LoVo (cell line): ENCODE data around the gene COL23A1.
A peak's percentile ranks its signal among the peaks of the same experiment; 100 is the strongest.

Experiments
- DNase-seq: peaks from one replicate; pipeline ENCODE4 v3.0.0-alpha.2; 2016; ENCODE audit warnings: low spot score

Gene COL23A1

DNA sequence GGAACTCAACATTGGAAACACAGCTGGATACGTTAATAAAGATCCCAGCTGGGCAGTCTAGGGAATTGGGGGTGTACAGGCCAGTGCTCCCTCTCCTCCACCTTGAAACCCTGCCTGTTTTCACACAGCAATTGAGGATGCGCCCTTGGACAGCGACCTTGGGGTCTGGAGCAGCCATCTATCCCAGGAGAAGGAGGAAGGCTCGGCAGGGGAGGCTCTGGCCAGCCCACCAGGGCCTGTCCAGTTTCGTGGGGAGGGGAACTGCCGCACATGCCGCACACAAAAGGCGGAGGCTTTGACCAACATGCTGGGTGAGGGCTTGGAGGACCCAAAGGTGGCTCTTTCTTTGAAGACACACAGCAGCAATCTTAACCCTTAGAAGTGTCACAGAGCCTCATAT lies 1.4 kb downstream of the COL23A1 start:
- no peak for DNase-seq

DNA sequence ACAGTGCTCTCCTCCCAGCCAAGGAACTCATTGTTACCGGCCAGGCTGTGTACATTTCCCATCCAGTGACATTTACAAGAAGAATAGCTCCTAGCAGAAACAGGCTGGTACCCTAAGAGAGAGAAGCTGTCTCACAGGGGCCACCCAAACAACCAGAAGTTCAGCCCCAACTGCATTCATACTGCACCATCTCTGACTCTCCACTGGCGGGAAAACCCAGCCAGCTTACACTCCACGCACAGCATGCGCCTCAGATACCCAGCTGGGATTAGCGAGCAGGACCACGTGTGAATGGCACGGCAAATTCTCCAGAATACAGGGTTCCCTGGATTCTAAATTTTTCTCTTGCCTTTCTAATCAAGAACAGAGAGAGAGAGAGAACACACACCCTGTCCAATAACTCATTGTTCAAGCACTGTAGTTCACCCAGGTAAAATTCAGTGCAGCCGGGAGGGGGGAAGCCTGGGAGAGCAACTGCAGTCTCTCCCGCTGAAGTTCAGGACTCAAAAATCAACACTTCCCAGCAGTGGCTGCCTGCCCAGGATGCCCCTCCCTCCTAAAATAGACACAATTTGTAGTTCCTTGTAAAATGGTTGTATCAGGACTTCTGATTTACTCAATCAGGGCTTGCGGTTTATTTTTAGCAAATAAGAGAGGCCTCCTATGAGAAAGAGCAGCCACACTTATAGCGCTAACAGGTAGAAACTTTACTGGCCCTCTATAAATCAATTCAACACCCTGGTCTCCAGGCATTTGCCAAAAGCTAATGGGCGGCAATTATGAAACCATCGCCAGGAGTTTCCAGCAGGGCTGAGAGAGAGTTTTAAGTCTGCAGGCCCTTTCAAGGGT lies 2.2 kb downstream of the COL23A1 start:
- DNase-seq, result no peak

DNA sequence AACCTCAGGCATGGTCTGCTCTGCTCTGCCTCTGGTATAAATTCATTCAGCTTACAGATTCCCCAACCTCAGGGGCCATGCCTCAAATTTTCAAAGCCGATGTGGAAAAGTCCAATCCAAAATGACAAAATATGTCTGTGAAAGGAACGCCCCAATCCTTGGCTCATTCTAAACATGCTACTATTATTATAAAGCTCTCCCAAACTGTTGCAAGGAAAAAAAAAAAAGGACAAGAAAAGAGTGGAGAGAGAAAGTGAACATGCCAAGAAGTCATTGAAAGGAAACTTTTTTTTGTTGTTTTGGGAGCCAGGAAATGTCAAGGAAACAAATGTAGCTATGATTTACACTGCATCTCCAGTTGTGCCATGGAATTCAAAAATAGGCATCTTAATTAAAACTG lies 3.8 kb downstream of the COL23A1 start:
- DNase-seq, result no peak

DNA sequence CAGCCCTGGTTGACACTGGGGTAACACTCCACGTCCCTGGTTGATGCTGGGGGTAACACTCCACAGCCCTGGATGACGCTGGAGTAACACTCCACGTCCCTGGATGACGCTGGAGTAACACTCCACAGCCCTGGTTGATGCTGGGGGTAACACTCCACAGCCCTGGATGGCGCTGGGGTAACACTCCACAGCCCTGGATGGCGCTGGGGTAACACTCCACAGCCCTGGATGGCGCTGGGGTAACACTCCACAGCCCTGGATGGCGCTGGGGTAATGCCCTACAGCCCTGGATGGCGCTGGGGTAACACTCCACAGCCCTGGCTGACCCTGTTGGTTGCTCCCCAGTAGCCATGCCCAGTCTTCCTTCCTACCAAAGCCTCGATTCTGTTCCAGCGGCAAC lies 4.8 kb downstream of the COL23A1 start:
- DNase-seq, result peak; percentile 54

DNA sequence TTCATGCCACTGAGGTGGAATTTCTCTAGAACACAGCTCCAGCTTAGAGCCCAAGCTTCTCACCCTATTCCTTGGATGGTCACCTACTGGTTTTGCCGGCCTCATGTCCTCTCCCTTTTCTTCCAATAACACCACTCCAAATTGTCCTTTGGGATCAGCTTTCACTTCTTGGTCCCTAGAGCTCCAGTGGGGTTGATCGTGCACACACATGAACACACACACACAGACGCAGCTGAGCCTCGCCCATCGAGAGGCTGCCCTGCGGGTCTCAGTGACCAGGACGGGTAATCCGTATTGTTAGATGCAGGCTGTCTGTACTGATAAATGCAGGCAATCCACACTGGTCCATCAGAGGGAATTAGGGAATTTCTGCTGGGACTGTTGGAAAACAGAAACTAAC lies 6.9 kb downstream of the COL23A1 start:
- DNase-seq, result no peak

DNA sequence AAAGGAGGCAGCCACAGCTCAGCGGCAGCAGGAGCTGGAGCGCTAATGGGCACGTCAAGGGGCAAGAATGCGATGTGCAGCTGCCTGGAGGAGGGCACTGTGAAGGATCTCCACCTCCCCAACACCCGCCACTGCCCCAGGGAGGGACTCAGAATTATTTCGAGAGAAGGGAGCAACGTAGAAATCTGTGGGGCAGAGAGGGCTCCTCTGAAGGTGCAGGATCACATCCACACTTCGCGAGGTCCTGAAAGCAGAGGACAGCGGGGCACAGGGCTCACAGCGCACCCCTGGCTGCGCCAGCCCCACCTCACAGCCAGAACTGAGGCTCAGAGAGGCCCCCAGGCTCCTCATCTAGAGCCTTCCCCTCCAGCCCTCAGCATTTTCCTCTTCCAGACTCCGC lies 7.9 kb downstream of the COL23A1 start:
- DNase-seq, result no peak

DNA sequence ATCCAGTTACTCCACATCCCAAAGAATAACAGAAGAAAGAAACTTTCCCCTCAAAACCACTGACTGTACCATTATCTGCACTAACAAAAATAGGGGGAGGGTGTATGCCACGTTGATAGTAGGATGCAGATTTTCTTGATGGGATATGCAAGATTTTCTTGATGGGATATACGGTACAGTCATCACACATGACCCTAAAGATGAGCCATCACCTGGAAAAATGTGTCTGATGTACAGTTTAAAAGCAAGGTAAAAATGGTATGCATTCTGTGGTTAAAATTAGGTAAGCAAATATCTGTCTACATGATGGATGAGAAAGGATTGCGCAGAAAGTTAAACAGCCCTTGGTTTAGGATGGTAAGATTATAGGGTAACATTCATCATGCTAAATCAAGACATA lies 8.6 kb downstream of the COL23A1 start:
- DNase-seq, result no peak

DNA sequence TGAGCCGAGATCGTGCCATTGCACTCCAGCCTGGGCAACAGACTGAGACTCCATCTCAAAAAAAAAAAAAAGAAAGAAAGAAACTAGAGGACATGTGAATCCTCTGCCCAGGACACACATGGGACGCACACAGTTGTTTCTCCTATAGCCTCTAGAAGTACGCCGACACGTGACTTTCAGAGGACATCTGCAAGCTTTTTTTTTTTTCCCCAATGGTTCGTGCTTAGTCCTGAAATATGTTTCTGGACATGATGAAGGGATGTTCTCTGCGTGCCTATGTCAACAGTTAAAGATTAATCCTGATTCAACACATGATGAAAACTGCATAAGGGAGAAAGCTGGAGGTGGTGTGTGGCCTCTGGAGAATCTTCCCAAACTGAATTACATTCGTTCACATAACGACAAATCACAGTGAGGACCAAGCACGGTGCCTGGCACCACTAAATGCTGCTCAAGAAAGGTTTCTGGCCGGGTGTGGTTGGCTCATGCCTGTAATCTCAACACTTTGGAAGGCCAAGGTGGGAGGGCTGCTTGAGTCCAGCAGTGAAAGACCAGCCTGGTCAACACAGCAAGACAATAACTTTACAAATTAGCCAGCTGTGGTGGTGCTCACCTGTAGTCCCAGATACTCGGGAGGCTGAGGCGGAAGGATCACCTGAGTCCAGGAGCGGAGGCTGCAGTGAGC lies 9.8 kb downstream of the COL23A1 start:
- no peak for DNase-seq

DNA sequence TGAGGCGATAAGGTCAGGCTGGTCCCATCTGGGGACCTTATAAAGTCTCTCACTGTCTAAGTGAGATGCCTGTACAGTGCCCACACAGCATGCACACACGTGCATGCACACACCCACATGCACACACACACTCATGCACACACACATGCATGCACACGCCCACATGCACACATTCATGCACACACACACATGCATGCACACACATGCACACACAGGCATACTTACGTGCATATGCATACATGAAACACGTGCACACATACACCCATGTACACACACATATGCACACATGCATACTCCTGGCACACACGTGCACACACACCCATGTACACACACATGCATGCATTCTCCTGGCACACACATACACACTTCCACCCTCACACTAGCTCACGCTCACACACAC lies 12.2 kb downstream of the COL23A1 start:
- DNase-seq, result no peak

DNA sequence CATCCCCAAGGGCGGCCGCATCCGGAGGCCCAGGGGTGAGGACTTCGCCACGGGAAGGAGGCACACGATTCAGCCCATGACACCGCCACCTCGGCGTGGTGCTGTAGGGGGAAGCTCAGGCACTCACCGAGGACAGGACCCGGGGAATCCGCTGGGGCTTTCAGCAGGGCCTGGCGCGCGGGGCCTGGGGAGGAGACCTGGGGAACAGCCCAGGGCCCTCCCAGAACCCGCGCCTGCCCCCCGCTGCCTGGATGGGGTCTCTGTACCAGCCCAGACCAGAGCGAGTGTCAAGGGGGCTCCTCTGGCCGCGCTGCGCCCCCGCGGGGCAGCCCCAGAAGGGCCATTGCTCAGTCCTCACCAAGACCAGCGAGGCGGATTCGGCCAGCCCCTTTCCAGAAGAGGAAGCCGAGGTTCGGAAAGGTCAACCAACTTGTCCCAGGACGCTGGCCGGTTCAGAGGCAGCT lies 12.8 kb downstream of the COL23A1 start:
- DNase-seq, result no peak

DNA sequence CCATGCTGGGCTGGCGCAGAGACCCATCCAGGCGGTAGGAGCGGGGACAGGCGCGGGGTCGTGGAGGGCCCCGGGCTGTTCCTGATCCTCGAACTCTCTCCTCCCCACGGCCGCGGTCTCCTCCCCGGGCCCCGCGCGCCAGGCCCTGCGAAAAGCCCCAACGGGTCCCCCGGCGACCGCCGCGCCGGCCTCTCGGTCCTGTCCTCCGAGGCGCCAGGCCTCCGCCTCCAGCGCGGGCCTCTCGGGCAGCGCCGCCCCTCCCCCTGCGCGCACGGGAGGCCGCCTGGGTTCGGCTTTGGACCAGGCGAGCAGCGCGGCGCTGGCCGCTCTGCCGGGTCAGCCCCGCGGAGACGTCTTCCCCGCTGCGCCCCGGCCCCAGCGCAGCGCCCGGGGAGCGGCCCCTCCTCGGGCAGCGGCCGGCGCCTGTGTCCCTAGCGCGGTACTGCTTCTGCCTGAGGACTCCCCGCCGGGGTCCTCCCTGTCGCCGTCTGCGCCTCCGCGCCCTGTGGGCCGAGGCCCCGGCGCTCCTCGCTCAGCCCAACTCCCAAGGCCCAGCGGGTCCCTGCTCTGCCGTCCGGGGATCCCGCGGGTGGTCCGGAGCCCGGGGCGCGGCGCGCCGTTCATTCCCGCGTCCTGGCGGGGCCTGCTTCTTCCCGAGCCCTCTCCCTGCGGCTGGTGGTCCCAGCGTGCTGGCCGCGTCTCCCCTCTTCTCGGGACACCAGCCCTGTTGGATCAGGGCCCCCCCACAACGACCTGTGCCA lies 13.4 kb downstream of the COL23A1 start:
- DNase-seq, result no peak

DNA sequence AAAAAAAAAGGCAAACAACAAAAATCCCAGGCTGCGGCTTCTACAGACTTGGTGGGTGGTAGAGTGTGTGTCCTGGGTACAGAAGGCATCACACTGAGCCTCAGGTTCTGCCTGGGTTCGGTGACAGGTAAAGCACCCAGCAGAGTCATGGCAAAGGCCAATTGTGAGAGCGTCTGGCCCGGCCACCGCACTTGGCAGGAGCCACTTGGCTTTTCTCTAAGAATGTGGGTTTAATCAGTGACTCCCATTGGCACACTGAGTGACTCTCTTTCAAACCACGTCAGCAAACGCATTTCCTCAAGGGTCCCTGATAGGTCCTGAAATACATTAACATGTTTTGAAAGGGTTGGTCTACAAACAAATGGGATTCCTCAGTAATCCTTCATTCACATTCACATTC lies 17.0 kb downstream of the COL23A1 start:
- no peak for DNase-seq

DNA sequence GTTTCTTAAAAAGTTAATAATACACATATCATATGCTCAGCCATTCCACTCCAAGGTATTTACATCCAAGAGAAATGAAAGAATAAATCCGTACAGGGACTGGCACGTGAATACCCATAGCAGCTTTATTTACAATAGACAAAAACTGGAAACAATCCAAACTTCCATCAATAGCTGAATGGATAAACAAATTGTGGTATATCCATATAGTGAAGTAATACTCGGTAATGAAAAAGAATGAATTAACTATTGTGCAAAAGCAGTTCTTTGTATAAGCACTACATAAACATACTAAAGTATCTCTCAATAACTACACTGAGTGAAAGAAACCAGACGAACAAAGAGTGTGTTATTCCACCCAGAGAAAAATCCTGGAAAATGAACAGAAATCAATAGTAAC lies 17.6 kb downstream of the COL23A1 start:
- no peak for DNase-seq

DNA sequence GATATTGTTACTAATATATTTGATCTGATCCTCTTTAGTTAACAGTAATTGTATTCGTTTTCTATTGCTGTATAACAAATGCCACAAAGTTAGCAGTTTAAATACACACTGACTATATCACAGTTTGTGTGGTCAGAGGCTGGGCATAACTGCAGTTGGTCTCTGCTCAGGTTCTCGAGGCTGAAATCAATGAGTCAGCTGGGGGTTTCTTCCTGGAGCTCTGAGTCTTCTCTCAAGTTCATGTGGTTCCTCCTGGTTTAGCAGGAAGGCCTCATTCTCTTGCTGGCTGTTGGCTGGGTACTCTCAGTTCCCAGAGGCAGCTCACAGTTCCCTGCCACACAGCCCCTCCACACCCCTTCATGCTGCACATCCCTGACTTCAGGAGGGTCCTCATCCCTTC lies 20.7 kb downstream of the COL23A1 start:
- no peak for DNase-seq

DNA sequence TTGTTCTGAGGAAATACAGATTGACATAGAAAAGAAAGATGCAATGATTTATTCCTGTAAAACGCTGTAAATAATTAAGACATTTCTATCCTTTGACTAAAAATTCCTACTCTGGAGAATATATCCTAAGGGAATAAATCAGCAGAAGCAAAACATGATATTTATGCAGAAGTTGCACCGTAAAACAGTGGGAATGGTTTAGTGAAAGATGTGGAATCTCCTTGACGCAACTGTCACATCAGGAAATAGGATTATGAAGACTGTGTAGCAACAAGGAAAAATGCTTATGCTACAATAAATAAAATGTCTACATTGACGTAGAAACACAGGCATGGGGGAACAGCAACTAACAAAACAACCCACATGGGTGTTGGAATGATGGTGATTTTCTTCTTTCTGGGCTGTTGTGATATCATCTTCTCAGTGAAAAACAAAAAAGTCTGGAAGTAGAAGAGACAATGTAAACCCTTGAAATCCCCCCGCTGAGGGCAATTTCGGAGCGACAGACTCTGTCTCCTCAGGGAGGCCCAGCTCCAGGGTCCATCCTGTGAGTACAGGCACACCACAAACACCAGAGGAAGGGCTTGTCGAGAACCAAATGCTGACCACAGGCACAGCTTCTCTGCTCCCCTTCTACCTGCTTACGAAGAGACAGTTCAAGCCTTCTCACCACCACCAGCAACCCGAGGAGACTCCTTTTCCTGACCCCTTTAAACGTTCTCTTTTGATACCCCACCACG lies 25.2 kb downstream of the COL23A1 start:
- DNase-seq, result no peak

DNA sequence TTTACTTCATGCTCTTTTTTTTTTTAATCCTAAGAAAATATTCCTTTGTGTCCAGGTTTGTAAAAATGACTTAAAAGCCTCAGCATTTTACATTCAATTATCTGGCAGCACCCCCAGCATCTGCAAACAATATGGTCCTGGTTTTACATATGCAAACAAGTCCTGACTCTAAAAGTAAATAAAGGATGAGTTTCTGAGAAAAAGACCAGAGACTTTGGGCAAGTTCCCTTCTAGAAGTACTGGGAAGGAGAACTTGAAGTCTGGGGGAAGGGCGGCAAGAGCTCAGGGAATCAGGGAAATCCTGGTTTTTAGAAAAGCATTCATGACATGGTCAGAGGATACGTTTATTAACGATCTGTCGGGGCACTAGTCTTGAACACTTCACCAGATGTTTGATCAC lies 25.8 kb downstream of the COL23A1 start:
- no peak for DNase-seq

DNA sequence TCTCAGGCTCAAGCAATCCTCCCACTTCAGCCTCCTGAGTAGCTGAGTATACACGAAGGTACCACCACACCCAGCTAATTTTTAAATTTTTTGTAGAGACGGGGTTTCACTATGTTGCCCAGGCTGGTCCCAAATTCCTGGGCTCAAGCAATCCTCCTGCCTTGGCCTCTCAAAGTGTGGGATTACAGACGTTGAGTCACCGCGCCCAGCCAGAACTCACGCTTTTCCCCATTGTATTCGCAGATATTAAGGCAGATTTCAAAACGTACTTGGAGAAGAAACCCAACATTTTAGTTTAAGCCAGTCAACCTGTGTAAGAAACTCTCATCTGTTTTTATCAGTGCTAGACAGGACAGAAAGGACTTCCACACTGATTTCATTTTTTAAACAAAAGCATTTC lies 26.6 kb downstream of the COL23A1 start:
- DNase-seq, result no peak

DNA sequence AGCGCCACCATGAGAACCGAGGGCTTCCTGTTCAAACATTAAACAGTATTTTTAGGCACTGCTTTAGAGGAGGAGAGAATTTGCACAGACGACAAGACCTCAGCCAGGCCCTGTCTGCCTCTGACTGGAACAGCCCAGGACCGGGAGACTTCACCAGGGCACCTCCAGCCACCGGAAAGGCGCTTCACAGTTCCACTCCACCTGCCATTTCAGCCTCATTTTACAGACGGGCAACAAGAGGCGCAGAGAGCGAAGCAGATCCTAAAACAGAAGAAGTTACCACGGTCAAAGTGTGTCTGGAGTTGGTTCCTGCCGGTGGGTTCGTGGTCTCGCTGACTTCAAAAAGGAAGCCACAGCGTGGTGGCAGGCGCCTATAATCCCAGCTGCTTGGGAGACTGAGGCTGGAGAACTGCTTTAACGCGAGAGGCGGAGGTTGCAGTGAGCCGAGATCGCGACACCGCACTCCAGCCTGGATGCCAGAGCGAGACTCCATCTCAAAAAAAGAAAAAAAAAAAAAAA lies 28.4 kb downstream of the COL23A1 start:
- DNase-seq, result no peak

DNA sequence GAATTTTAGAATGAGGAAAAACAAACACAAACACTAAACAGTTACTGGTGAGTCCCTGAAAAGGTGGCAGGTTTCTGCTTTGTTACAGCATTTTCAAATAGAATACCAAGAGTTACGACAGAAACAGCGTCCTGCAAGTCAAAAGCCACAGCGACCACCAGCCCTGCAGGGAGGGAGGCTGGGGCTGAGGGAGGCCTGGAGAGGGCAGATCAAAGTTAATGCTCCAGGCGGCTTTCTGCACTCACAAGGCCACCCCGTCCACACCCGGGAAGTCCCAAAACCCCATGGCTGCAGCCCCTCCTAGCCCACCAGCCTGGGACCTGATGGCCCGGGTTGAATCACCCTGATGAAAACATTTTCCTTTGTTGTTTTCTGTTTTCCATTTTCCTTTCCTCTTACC lies 29.3 kb downstream of the COL23A1 start:
- no peak for DNase-seq

DNA sequence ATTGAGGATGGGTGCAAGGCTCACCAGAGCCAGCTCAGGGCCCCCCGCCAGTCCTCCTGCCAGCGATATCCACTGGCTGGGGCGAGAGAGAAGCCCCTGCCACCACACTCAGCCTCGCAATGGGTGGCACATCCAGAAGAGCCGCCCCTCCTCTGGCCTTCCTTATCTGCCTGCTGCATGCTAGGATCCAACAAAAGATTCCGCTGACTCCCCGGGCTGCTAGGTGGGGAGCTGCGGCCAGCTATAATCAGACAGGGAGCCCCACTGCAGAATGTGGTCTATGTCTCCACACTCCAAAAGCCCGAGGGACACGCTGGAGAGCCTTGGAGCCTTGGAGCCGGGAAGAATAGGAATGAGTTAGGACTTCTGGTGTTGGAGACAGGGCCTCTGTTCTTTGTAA lies 32.8 kb downstream of the COL23A1 start:
- no peak for DNase-seq

DNA sequence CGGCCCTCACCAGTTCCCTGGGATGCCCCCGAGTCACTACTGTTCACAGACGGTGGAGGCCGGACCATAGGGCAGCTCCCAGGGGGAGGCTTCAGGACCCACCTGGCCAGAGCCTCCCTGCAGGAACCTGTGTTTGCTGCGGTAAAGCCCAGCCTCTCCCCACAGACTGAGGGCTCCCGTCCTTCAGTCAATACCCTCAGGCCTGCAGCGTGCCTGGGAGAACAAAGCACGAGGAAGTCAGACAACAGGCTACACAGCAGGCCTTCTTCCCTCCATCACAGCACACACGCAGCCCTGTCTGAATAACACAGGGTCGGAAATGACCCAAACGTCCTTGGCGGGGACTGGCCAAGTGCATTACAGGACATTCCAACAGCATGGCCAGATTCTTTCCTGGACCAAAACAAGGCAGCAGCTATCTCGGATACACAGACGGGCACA lies 34.4 kb downstream of the COL23A1 start:
- DNase-seq, result no peak

DNA sequence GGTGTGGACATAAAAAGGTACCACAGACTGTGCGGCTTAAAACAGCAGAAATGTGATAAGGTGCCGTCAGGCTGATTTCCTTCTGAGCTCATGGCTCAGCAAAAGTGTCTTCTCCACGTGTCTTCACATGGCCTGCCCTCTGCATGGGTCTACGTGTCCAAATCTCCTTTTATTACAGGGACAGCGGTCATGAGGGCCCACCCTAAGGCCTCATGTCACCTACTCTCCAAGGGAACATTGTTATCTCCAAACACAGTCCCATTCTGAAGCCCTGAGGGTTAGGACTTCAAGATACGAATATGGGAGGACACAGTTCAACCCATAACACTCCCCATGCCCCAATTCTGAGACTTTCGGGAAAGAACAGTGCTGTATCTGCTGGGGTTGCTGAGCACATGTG lies 35.2 kb downstream of the COL23A1 start:
- DNase-seq, result no peak
